IMR-90 (cell line): ENCODE data around the gene ACAT2. TPM values are rescaled to one million over a fixed set of nuclear protein-coding genes. Genes with fewer than 3 reads are reported as not detected.

ENCODE experiments used
- ATAC-seq: fragments of 200-7000 bp; cut with Tn5 transposase; 2 replicates; pipeline ENCODE4 v1.9.1; 2020; ENCODE audit warnings: low read depth, mild to moderate bottlenecking, moderate library complexity
- BruUV-seq: library from RNA; stranded (reverse); fragments of 400-500 nt; replicated peaks from 2 replicates; lab custom pipeline; 2021; lab: Mats Ljungman, UMichigan
- CTCF ChIA-PET: fragments of 300-600 bp; formaldehyde crosslinking; extraction: SDS; loops from one replicate; lab custom pipeline; 2021; ENCODE audit warnings: antibody characterized with exemption; lab: Yijun Ruan, JAX
- POLR2A ChIA-PET: fragments of 300-600 bp; sonication (Branson Sonifier 250); formaldehyde crosslinking; loops from one replicate; lab custom pipeline; 2022; ENCODE audit warnings: antibody characterized with exemption; ENCODE audit not compliant: unreplicated experiment; lab: Charles Lee
- DNase-seq: peaks from one replicate; pipeline ENCODE4 v3.0.0; 2013
- H2AFZ ChIP-seq: replicated peaks from 2 replicates; pipeline ENCODE3; 2013; ENCODE audit warnings: low read length, mild to moderate bottlenecking; ENCODE audit not compliant: poor library complexity
- H2AK5ac ChIP-seq: 2 replicates; pipeline ENCODE4 v1.6.1; 2013; ENCODE audit warnings: low read depth, low read length, inconsistent platforms
- H2AK9ac ChIP-seq: replicated peaks from 2 replicates; pipeline ENCODE3; 2013; ENCODE audit warnings: mild to moderate bottlenecking, low read depth, low read length, moderate library complexity; ENCODE audit not compliant: poor library complexity
- H2BK120ac ChIP-seq: 2 replicates; pipeline ENCODE4 v1.6.1; 2013; ENCODE audit warnings: low read depth, low read length, inconsistent platforms
- H2BK15ac ChIP-seq: 3 replicates; pipeline ENCODE4 v1.6.1; 2013; ENCODE audit warnings: low read depth, low read length, inconsistent platforms
- H2BK20ac ChIP-seq: 2 replicates; pipeline ENCODE4 v1.6.1; 2013; ENCODE audit warnings: low read depth, mild to moderate bottlenecking, inconsistent platforms, low read length, moderate library complexity
- H2BK5ac ChIP-seq: 2 replicates; pipeline ENCODE4 v1.6.1; 2013; ENCODE audit warnings: mild to moderate bottlenecking, low read depth, low read length, inconsistent platforms; ENCODE audit not compliant: poor library complexity, severe bottlenecking
- H3K14ac ChIP-seq: replicated peaks from 2 replicates; pipeline ENCODE4 v1.6.1; 2013; ENCODE audit warnings: low read depth, low read length, inconsistent platforms
- H3K18ac ChIP-seq: 2 replicates; pipeline ENCODE4 v1.6.1; 2013; ENCODE audit warnings: low read depth, low read length, control low read depth
- H3K23ac ChIP-seq: 2 replicates; pipeline ENCODE4 v1.6.1; 2013; ENCODE audit warnings: low read depth, low read length, inconsistent platforms
- H3K27ac ChIP-seq: 2 replicates; pipeline ENCODE4 v1.5.1; 2013; ENCODE audit warnings: mild to moderate bottlenecking, control low read depth, low read length; ENCODE audit not compliant: insufficient read depth
- H3K27me3 ChIP-seq: 2 replicates; pipeline ENCODE4 v1.6.1; 2013; ENCODE audit warnings: low read length; ENCODE audit not compliant: control insufficient read depth, insufficient read depth
- H3K36me3 ChIP-seq: 2 replicates; pipeline ENCODE4 v1.6.1; 2013; ENCODE audit warnings: low read length, mixed read lengths; ENCODE audit not compliant: control insufficient read depth, insufficient read depth
- H3K4ac ChIP-seq: 2 replicates; pipeline ENCODE4 v1.6.1; 2013; ENCODE audit warnings: low read depth, low read length, inconsistent platforms
- H3K4me1 ChIP-seq: 2 replicates; pipeline ENCODE4 v1.6.1; 2013; ENCODE audit warnings: low read length, mixed read lengths; ENCODE audit not compliant: control insufficient read depth, insufficient read depth
- H3K4me2 ChIP-seq: 2 replicates; pipeline ENCODE4 v1.6.1; 2013; ENCODE audit warnings: low read depth, mild to moderate bottlenecking, control low read depth, low read length, moderate library complexity
- H3K4me3 ChIP-seq: 2 replicates; pipeline ENCODE4 v1.5.1; 2013; ENCODE audit warnings: low read depth, mild to moderate bottlenecking, control low read depth, low read length, moderate library complexity; ENCODE audit not compliant: insufficient read depth
- H3K56ac ChIP-seq: 2 replicates; pipeline ENCODE4 v1.6.1; 2013; ENCODE audit warnings: low read length, inconsistent platforms; ENCODE audit not compliant: insufficient read depth; ENCODE audit errors: extremely low read depth
- H3K79me1 ChIP-seq, 2 experiments: 2 replicates each; pipeline ENCODE4 v1.6.1; 2013; ENCODE audit warnings: low read length in 2 of 2, inconsistent platforms in 1 of 2, low read depth in 1 of 2
- H3K9ac ChIP-seq: 2 replicates; pipeline ENCODE4 v1.6.1; 2013; ENCODE audit warnings: low read depth, low read length, control low read depth
- H3K9me1 ChIP-seq: 2 replicates; pipeline ENCODE4 v1.6.1; 2013; ENCODE audit warnings: low read length, inconsistent platforms; ENCODE audit not compliant: insufficient read depth
- H3K9me3 ChIP-seq: 2 replicates; pipeline ENCODE4 v1.6.1; 2013; ENCODE audit warnings: low read length; ENCODE audit not compliant: control insufficient read depth, insufficient read depth
- H4K20me1 ChIP-seq: 2 replicates; pipeline ENCODE4 v1.6.1; 2013; ENCODE audit warnings: low read length, inconsistent platforms; ENCODE audit not compliant: insufficient read depth
- H4K5ac ChIP-seq: 2 replicates; pipeline ENCODE4 v1.6.1; 2013; ENCODE audit warnings: mild to moderate bottlenecking, low read depth, low read length, control low read depth
- H4K8ac ChIP-seq, 2 experiments: 2 replicates each; pipeline ENCODE4 v1.6.1; 2013; ENCODE audit warnings: low read depth in 2 of 2, low read length in 2 of 2, control low read depth in 1 of 2, inconsistent platforms in 1 of 2
- H4K91ac ChIP-seq: 2 replicates; pipeline ENCODE4 v1.6.1; 2013; ENCODE audit warnings: low read depth, low read length, inconsistent platforms; ENCODE audit not compliant: insufficient read depth
- BHLHE40 ChIP-seq: fragments of 150-350 bp; IDR thresholded peaks from 2 replicates; pipeline ENCODE4 v1.6.1; 2016; ENCODE audit warnings: mild to moderate bottlenecking, low read depth, low read length
- CEBPB ChIP-seq: IDR thresholded peaks from 2 replicates; pipeline ENCODE4 v1.6.1; 2012; ENCODE audit warnings: low read depth, low read length, improper control_type of control experiment
- CHD1 ChIP-seq: IDR thresholded peaks from 2 replicates; pipeline ENCODE4 v1.6.1; 2012; ENCODE audit warnings: low read depth, low read length, improper control_type of control experiment
- CTCF ChIP-seq: conservative IDR thresholded peaks from 2 replicates; pipeline ENCODE4 v1.5.1; 2012; ENCODE audit warnings: mild to moderate bottlenecking, low read depth, low read length, improper control_type of control experiment
- MAFK ChIP-seq: IDR thresholded peaks from 2 replicates; pipeline ENCODE4 v1.6.1; 2012; ENCODE audit warnings: low read depth, low read length, improper control_type of control experiment
- MAZ ChIP-seq: IDR thresholded peaks from 2 replicates; pipeline ENCODE4 v1.6.1; 2012; ENCODE audit warnings: low read depth, mild to moderate bottlenecking, low read length, improper control_type of control experiment, moderate library complexity, borderline replicate concordance
- MXI1 ChIP-seq: IDR thresholded peaks from 2 replicates; pipeline ENCODE4 v1.6.1; 2012; ENCODE audit warnings: low read depth, mild to moderate bottlenecking, low read length, moderate library complexity, borderline replicate concordance
- NFE2L2 ChIP-seq: fragments of 150-350 bp; IDR thresholded peaks from 2 replicates; pipeline ENCODE4 v1.6.1; 2016; ENCODE audit warnings: low read depth, mild to moderate bottlenecking, low read length
- POLR2A ChIP-seq: IDR thresholded peaks from 2 replicates; pipeline ENCODE4 v1.6.1; 2012; ENCODE audit warnings: mild to moderate bottlenecking, low read depth, low read length
- RAD21 ChIP-seq: IDR thresholded peaks from 2 replicates; pipeline ENCODE4 v1.6.1; 2012; ENCODE audit warnings: low read length, improper control_type of control experiment
- RCOR1 ChIP-seq: IDR thresholded peaks from 2 replicates; pipeline ENCODE4 v1.6.1; 2012; ENCODE audit warnings: mild to moderate bottlenecking, low read length, improper control_type of control experiment; ENCODE audit not compliant: insufficient replicate concordance
- RFX5 ChIP-seq: IDR thresholded peaks from 2 replicates; pipeline ENCODE4 v1.8.0; 2012; ENCODE audit warnings: low read depth, mild to moderate bottlenecking, low read length, moderate library complexity
- SMC3 ChIP-seq: fragments of 150-350 bp; IDR thresholded peaks from 2 replicates; pipeline ENCODE4 v1.6.1; 2016; ENCODE audit warnings: low read depth, mild to moderate bottlenecking, antibody characterized with exemption, low read length, moderate library complexity
- USF2 ChIP-seq: fragments of 150-350 bp; IDR thresholded peaks from 2 replicates; pipeline ENCODE4 v1.6.1; 2017; ENCODE audit warnings: mild to moderate bottlenecking, antibody characterized with exemption, low read length, low read depth
- WGBS, 2 experiments: methylation state at CpG; one replicate each; pipeline versions ENCODE4 v1.1.5 to v1.1.7; 2013; ENCODE audit warnings: missing lambda C conversion rate in 2 of 2; ENCODE audit not compliant: insufficient read length in 1 of 2; ENCODE audit errors: extremely low coverage in 2 of 2; 5-methylcytosine and 5-hydroxymethylcytosine counted together
- dilution Hi-C: fragments of 300-500 bp; cut with HindIII; formaldehyde crosslinking; loops from one replicate; pipeline ENCODE4 v1.14.3; 2018; ENCODE audit warnings: low sequenced_read_pairs; ENCODE audit not compliant: unreplicated experiment
- in situ Hi-C: fragments of 300-500 bp; cut with MboI; formaldehyde crosslinking; loops from 3 replicates; pipeline ENCODE4 v1.14.3; 2019; ENCODE audit warnings: low sequenced_read_pairs, inconsistent platforms, mixed read lengths
- intact Hi-C: fragments of 100-400 bp; cut with micrococcal nuclease; formaldehyde crosslinking; loops from 2 replicates; pipeline ENCODE4 v1.10.0; 2022
- polyA plus RNA-seq, 3 experiments: library from polyadenylated mRNA; depleted of rRNA; stranded (reverse); fragments of >200 nt; gene quantifications; 2 replicates each; pipeline ENCODE4 v1.2.3, GENCODE V29; 2012; ENCODE audit warnings: low replicate concordance in 1 of 3
- total RNA-seq: library from RNA; depleted of rRNA; stranded (reverse); fragments of >200 nt; gene quantifications from 2 replicates; pipeline ENCODE4 v1.2.3, GENCODE V29; 2012
- TF ChIP-seq, protein P1 (sequence below): fragments of 150-350 bp; IDR thresholded peaks from 2 replicates; pipeline ENCODE4 v1.6.1; 2016; ENCODE audit warnings: low read depth, mild to moderate bottlenecking, low read length, moderate library complexity, borderline replicate concordance

The ACAT2 gene
- total and polyA plus RNA-seq, 2 of the 4 experiments (the other 2 are of a cell fraction), result 30.5 to 45.2 TPM

DNA sequence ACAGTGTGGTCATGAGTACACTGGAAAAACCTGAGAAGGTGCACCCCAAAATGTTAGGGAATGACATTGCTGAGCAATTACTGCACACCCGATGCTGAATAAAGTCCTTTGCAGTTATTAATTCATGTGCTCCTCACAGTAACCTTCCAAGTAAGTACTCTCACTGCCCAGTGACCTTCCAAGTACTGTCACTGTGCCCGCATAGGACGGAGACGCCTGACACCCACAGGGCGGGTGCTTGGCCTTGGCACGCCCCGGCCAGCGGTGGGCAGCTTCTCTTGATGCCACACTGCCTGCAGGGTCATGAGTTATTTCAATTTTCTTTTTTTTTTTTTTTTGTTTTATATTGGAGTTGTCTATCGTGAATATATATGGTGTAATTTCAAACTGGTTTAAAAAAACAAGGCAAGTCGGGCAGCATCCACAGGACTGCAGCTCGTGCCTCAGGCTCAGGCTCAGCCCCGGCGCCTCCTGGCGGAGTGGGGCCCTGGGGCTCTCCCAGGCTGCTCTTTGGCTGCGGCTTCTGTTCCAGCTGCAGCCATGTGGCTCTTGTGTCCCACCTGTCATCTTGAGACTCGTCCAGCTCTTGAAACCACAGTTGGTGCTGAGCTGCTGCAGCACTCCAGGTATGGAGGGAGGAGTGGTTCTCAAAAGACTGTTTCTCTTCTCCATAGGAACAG, 65.3 kb downstream of the ACAT2 start:
- H3K9ac ChIP-seq, result no peak overlapping the region
- dilution Hi-C loops (no loop called here), in situ Hi-C loops (no loop called here), intact Hi-C loops (no loop called here)
- DNase-seq (no peak), ATAC-seq (no peak)
- no peak overlapping the region for H2BK5ac ChIP-seq
- no peak overlapping the region for H2BK120ac ChIP-seq
- no peak overlapping the region for H3K14ac ChIP-seq
- POLR2A ChIA-PET, result interaction anchor here (0.7 kb wide), 1 partner anchor 11 kb away, joined by 4 read pairs; no protein-coding TSS in a partner anchor
- no peak overlapping the region for H3K27ac ChIP-seq
- no peak overlapping the region for H2BK15ac ChIP-seq
- no peak overlapping the region for H2AK9ac ChIP-seq
- peaks cover 4% of the 10 kb centered on the region; the same call in 1 of the 2 replicates for H3K4me1 ChIP-seq
- no peak overlapping the region for H3K4me2 ChIP-seq
- no peaks in the 10 kb centered on the region for H3K36me3 ChIP-seq
- H2BK20ac ChIP-seq, result no peak overlapping the region
- 62% methylated on average over 3 of the region's 16 CpGs; no CpG with 5 or more reads in 1 of the 2 experiments for WGBS, 2 experiments
- peaks cover 3% of the 10 kb centered on the region; the same call in 1 of the 2 replicates for H3K9me1 ChIP-seq
- no TSS peak for BruUV-seq
- no peaks in the 10 kb centered on the region for H3K79me1 ChIP-seq
- no peak overlapping the region for H3K4ac ChIP-seq
- no peak overlapping the region for H4K91ac ChIP-seq
- no peak overlapping the region for H3K56ac ChIP-seq
- no peak overlapping the region for H4K5ac ChIP-seq
- no peaks in the 10 kb centered on the region for H4K20me1 ChIP-seq
- CTCF ChIA-PET, result no interaction called here
- H3K4me3 ChIP-seq, result no peak overlapping the region
- no peak overlapping the region for H2AFZ ChIP-seq
- peaks cover 2% of the 10 kb centered on the region; the same call in 1 of the 2 replicates for H3K27me3 ChIP-seq
- H2AK5ac ChIP-seq, result no peak overlapping the region
- H3K23ac ChIP-seq, result no peak overlapping the region
- no peak overlapping the region for H4K8ac ChIP-seq
- peaks cover 2% of the 10 kb centered on the region; the same call in 1 of the 2 replicates for H3K9me3 ChIP-seq
- H3K18ac ChIP-seq, result no peak overlapping the region
- TF ChIP-seq CHD1 (no peak), BHLHE40 (no peak), RAD21 (no peak), USF2 (no peak), RFX5 (no peak), SMC3 (no peak), MXI1 (no peak), MAZ (no peak), POLR2A (no peak), NFE2L2 (no peak), CEBPB (no peak), CTCF (no peak), RCOR1 (no peak), MAFK (no peak)
- TF ChIP-seq, protein P1, sequence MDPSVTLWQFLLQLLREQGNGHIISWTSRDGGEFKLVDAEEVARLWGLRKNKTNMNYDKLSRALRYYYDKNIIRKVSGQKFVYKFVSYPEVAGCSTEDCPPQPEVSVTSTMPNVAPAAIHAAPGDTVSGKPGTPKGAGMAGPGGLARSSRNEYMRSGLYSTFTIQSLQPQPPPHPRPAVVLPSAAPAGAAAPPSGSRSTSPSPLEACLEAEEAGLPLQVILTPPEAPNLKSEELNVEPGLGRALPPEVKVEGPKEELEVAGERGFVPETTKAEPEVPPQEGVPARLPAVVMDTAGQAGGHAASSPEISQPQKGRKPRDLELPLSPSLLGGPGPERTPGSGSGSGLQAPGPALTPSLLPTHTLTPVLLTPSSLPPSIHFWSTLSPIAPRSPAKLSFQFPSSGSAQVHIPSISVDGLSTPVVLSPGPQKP, result no peak
